K562 (cell line): Measurements from ENCODE around the gene ABHD17C. TPM values are rescaled to one million over a fixed set of nuclear protein-coding genes. Genes with fewer than 3 reads are reported as not detected.
"Not testable (repeated sequence)": the region's sequence is repeated elsewhere in the genome, so short reads cannot be mapped to it uniquely, and the experiment has no call there.

Experiments used
- ATAC-seq: fragments of 200-7000 bp; cut with Tn5 transposase; 3 replicates; pipeline ENCODE4 v1.9.1; 2020; ENCODE audit warnings: moderate library complexity
- BruUV-seq: library from RNA; stranded (reverse); fragments of 400-500 nt; replicated peaks from 2 replicates; lab custom pipeline; 2021; lab: Mats Ljungman, UMichigan
- CTCF ChIA-PET: fragments of 300-600 bp; formaldehyde crosslinking; extraction: SDS; loops from one replicate; lab custom pipeline; 2021; ENCODE audit warnings: low intra/inter-chr PET ratio; lab: Yijun Ruan, JAX
- POLR2A ChIA-PET: fragments of 300-600, 350-650 bp; sonication (Branson Sonifier 250); formaldehyde crosslinking; extraction: SDS; loops from one replicate; lab custom pipeline; 2021; ENCODE audit warnings: antibody characterized with exemption, inconsistent platforms; lab: Yijun Ruan, JAX
- DNase-seq, 4 experiments: peaks; one replicate each; pipeline versions ENCODE4 v3.0.0 to v3.0.0-alpha.2; 2011 to 2018; ENCODE audit warnings: low spot score in 3 of 4, mixed read lengths in 3 of 4; ENCODE audit errors: extremely low read depth in 1 of 4
- FAIRE-seq: peaks from 2 replicates; lab custom pipeline; 2011; peaks lifted over from hg19 to GRCh38; lab: Jason Lieb, UNC
- H2AFZ ChIP-seq: 2 replicates; pipeline ENCODE4 v1.6.0; 2011; ENCODE audit warnings: low read depth, low read length, control low read depth, inconsistent platforms
- H3K27ac ChIP-seq: fragments of 200-600 bp; 3 replicates; pipeline ENCODE4 v1.8.0; 2011; ENCODE audit warnings: low read depth, mild to moderate bottlenecking, control low read depth, inconsistent platforms, low read length, moderate library complexity, mixed read lengths; ENCODE audit errors: extremely low read depth
- H3K27me3 ChIP-seq, 2 experiments: fragments of 300-600 bp in 1 of 2; 2 replicates in 1 of 2; 3 replicates in 1 of 2; pipeline versions ENCODE4 v1.6.0 to v1.8.0; 2011; ENCODE audit warnings: inconsistent platforms in 2 of 2, low read length in 2 of 2, mild to moderate bottlenecking in 1 of 2, mixed read lengths in 1 of 2, moderate library complexity in 1 of 2; ENCODE audit not compliant: control insufficient read depth in 2 of 2, insufficient read depth in 2 of 2
- H3K36me3 ChIP-seq: fragments of 300-600 bp; 3 replicates; pipeline ENCODE4 v1.8.0; 2011; ENCODE audit warnings: mild to moderate bottlenecking, low read length, inconsistent platforms; ENCODE audit not compliant: control insufficient read depth, insufficient read depth
- H3K4me1 ChIP-seq, 2 experiments: fragments of 200-600 bp in 1 of 2; replicated peaks in 1 of 2; 2 replicates in 1 of 2; 3 replicates in 1 of 2; pipeline versions ENCODE4 v1.5.1 to v1.8.0; 2011; ENCODE audit warnings: inconsistent platforms in 2 of 2, low read length in 2 of 2, mild to moderate bottlenecking in 1 of 2, mixed read lengths in 1 of 2, moderate library complexity in 1 of 2; ENCODE audit not compliant: control insufficient read depth in 2 of 2, insufficient read depth in 2 of 2
- H3K4me2 ChIP-seq: 2 replicates; pipeline ENCODE4 v1.6.1; 2011; ENCODE audit warnings: low read length, control low read depth, inconsistent platforms, mixed read lengths; ENCODE audit not compliant: insufficient read depth
- H3K4me3 ChIP-seq: fragments of 200-600 bp; sonication (generic), shearing (Covaris generic); 2 replicates; pipeline ENCODE4 v1.5.1; 2016; ENCODE audit warnings: control low read depth, inconsistent platforms
- H3K79me2 ChIP-seq: fragments of 200-600 bp; 3 replicates; pipeline ENCODE4 v1.8.0; 2011; ENCODE audit warnings: low read length, inconsistent platforms; ENCODE audit not compliant: control insufficient read depth, insufficient read depth
- H3K9ac ChIP-seq, 2 experiments: 2 replicates each; pipeline versions ENCODE4 v1.6.0 to v1.6.1; 2011; ENCODE audit warnings: low read depth in 2 of 2, low read length in 2 of 2, control low read depth in 1 of 2, inconsistent platforms in 1 of 2, mild to moderate bottlenecking in 1 of 2, mixed read lengths in 1 of 2; ENCODE audit not compliant: insufficient read depth in 1 of 2
- H3K9me1 ChIP-seq: one replicate; pipeline ENCODE4 v1.6.0; 2011; ENCODE audit warnings: inconsistent platforms, mild to moderate bottlenecking, low read length, moderate library complexity; ENCODE audit not compliant: control insufficient read depth, insufficient read depth
- H3K9me3 ChIP-seq: replicated peaks from 2 replicates; pipeline ENCODE4 v1.5.1; 2011; ENCODE audit warnings: low read depth, low read length, inconsistent platforms; ENCODE audit not compliant: control insufficient read depth, insufficient read depth
- H4K20me1 ChIP-seq: replicated peaks from 2 replicates; pipeline ENCODE4 v1.6.1; 2011; ENCODE audit warnings: low read length, inconsistent platforms, mixed read lengths; ENCODE audit not compliant: control insufficient read depth, insufficient read depth
- BACH1 ChIP-seq: fragments of 200-800 bp; sonication (Bioruptor generic); IDR thresholded peaks from 2 replicates; pipeline ENCODE4 v1.6.1; 2016; ENCODE audit warnings: missing genetic modification characterization, missing compliant biosample characterization
- BCOR ChIP-seq: fragments of 450-650 bp; IDR thresholded peaks from 2 replicates; pipeline ENCODE4 v1.6.1; 2016
- GABPB2 ChIP-seq: fragments of 250-450 bp; sonication (Bioruptor Pico); conservative IDR thresholded peaks from 2 replicates; pipeline ENCODE4 v1.5.1; 2021; ENCODE audit warnings: mild to moderate bottlenecking
- LEF1 ChIP-seq: fragments of 450-650 bp; IDR thresholded peaks from 2 replicates; pipeline ENCODE4 v1.6.1; 2016; ENCODE audit warnings: mild to moderate bottlenecking
- RFX7 ChIP-seq: fragments of 250-450 bp; sonication (Bioruptor Pico); IDR thresholded peaks from 2 replicates; pipeline ENCODE4 v1.5.1; 2021; ENCODE audit warnings: mild to moderate bottlenecking
- SP1 ChIP-seq: sonication (generic); formaldehyde crosslinking; IDR thresholded peaks from 2 replicates; pipeline ENCODE4 v1.8.1; 2022; ENCODE audit warnings: mild to moderate bottlenecking, missing genetic modification reagents
- ZFP30 ChIP-seq: fragments of 250-450 bp; sonication (Bioruptor Pico); IDR thresholded peaks from 2 replicates; pipeline ENCODE4 v1.8.0; 2022; ENCODE audit warnings: moderate library complexity, mild to moderate bottlenecking, inconsistent platforms, borderline replicate concordance
- ZNF217 ChIP-seq: sonication (generic); formaldehyde crosslinking; IDR thresholded peaks from 2 replicates; pipeline ENCODE4 v1.8.0; 2022; ENCODE audit warnings: mild to moderate bottlenecking, missing genetic modification reagents
- WGBS: fragments of 100-300 bp; shearing (Covaris generic); methylation state at CpG from one replicate; pipeline ENCODE4 v1.1.6; 2016; ENCODE audit warnings: low coverage, mixed read lengths; ENCODE audit not compliant: insufficient coverage; ENCODE audit errors: missing lambda C conversion rate; 5-methylcytosine and 5-hydroxymethylcytosine counted together
- in situ Hi-C: fragments of 300-500 bp; cut with MboI; formaldehyde crosslinking; loops from 4 replicates; pipeline ENCODE4 v1.15.0; 2018; ENCODE audit warnings: inconsistent platforms, mixed read lengths
- intact Hi-C: fragments of 100-400 bp; cut with micrococcal nuclease; formaldehyde crosslinking; loops from 2 replicates; pipeline ENCODE4 v1.14.2; 2022
- polyA plus RNA-seq, 8 experiments: library from polyadenylated mRNA; depleted of rRNA in 4 of 8; stranded (reverse) in 5 of 8; unstranded in 3 of 8; fragments of >200 nt; fragmentation: Nextera tagmentation in 2 of 8; fragmentation: Illumina TruSeq in 1 of 8; extraction: Ambion mirVana in 2 of 8; extraction: Trizol in 1 of 8; gene quantifications; 2 replicates each; pipeline versions ENCODE4 v1.2.1 to v1.2.3, GENCODE V29; 2011 to 2014; ENCODE audit warnings: inconsistent platforms in 1 of 8, missing spikeins in 1 of 8
- total RNA-seq, 7 experiments: library from RNA; depleted of rRNA in 6 of 7; stranded (reverse); fragments of >200 nt in 6 of 7; fragmentation: Illumina TruSeq in 2 of 7; extraction: Trizol in 2 of 7; gene quantifications; 2 replicates each; pipeline versions ENCODE4 v1.2.1 to v1.2.3, GENCODE V29; 2011 to 2021; ENCODE audit warnings: low replicate concordance in 1 of 7
- TF ChIP-seq, protein P1 (sequence below): fragments of 200-800 bp; sonication (Bioruptor generic); IDR thresholded peaks from 2 replicates; pipeline ENCODE4 v1.6.1; 2017; ENCODE audit warnings: missing genetic modification characterization, missing compliant biosample characterization

ABHD17C gene
- total and polyA plus RNA-seq, 9 of the 15 experiments (the other 6 are each of a cell fraction or from before 2014, with no cell fraction given) = 0.04 to 0.42 (median 0.19) TPM; not detected in 1

DNA sequence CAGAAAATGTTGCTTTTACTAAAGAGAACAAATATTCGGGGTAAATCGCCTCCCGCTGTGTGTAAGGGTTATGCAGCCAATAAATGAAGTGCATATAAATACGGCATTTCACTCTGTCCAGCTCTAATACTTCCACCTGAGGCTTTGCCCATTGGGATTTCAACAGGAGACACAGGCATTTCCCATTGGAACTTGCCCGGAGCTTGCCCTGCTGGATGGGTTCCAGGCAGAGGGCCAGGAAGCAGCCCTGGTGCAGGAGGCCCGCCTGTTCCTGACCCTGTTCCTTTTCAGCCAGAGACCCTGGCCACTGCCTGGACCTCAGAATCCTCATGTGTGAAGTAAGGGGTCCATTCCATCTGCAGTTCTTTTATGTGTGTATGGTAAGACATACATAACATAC is 66.6 kb downstream of the ABHD17C start:
- POLR2A ChIA-PET = no interaction called here
- Histone ChIP-seq H3K4me2 (no peak overlapping the region), H4K20me1 (no peaks in the 10 kb centered on the region), H3K27ac (no peak overlapping the region), H3K9ac (no peak overlapping the region), H3K79me2 (no peaks in the 10 kb centered on the region)
- FAIRE-seq = no peak
- CTCF ChIA-PET = interaction anchor here (0.6 kb wide), 1 partner anchor 18 kb away, joined by 3 read pairs; no protein-coding TSS in a partner anchor
- intact Hi-C loops = no loop called here
- WGBS = 0% methylated on average over 6 of the region's 6 CpGs
- TF ChIP-seq, protein P1, sequence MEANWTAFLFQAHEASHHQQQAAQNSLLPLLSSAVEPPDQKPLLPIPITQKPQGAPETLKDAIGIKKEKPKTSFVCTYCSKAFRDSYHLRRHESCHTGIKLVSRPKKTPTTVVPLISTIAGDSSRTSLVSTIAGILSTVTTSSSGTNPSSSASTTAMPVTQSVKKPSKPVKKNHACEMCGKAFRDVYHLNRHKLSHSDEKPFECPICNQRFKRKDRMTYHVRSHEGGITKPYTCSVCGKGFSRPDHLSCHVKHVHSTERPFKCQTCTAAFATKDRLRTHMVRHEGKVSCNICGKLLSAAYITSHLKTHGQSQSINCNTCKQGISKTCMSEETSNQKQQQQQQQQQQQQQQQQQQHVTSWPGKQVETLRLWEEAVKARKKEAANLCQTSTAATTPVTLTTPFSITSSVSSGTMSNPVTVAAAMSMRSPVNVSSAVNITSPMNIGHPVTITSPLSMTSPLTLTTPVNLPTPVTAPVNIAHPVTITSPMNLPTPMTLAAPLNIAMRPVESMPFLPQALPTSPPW (CRISPR knock-in tag) = no peak
- no peak for TF ChIP-seq LEF1
- no peak for TF ChIP-seq ZNF217 (CRISPR knock-in tag)
- TF ChIP-seq GABPB2 (CRISPR knock-in tag) = no peak
- TF ChIP-seq SP1 = no peak
- no peak for TF ChIP-seq ZFP30 (CRISPR knock-in tag)
- TF ChIP-seq BCOR = no peak
- TF ChIP-seq BACH1 (tag) = no peak
- no peak for TF ChIP-seq RFX7 (CRISPR knock-in tag)
- TF ChIP-seq, all 486 proteins: peak for 0
- ATAC-seq (no peak), DNase-seq (no peak)
- Histone ChIP-seq H3K4me1 (no peaks in the 10 kb centered on the region), H3K27me3 (peaks cover 0 to 15% of the 10 kb centered on the region in 2 experiments; a peak in 2 of 5 replicates), H3K9me3 (no peaks in the 10 kb centered on the region), H3K36me3 (no peaks in the 10 kb centered on the region), H2AFZ (no peak overlapping the region), H3K4me3 (no peak overlapping the region), H3K9me1 (no peaks in the 10 kb centered on the region)
- no TSS peak for BruUV-seq
- in situ Hi-C loops = no loop called here

DNA sequence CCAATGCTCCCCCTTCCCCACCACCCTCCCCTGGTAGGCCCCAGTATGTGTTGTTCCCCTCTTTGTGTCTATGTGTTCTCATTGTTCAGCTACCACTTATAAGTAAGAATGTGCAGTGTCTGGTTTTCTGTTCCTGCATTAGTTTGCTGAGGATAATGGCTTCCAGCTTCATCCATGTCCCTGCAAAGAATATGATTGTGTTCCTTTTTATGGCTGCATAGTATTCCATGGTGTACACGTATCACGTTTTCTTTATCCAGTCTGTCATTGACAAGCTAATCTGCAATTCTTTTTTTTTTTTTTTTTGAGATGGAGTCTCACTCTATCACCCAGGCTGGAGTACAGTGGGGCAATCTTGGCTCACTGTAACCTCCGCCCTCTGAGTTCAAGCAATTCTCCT is 68.1 kb downstream of the ABHD17C start:
- H2AFZ ChIP-seq, H3K9me1 ChIP-seq, CTCF ChIA-PET, ATAC-seq, intact Hi-C loops, H3K9me3 ChIP-seq, DNase-seq, H3K9ac ChIP-seq, H3K4me3 ChIP-seq, H3K4me1 ChIP-seq, in situ Hi-C loops, H3K36me3 ChIP-seq, H3K79me2 ChIP-seq, BruUV-seq, H3K4me2 ChIP-seq, POLR2A ChIA-PET, FAIRE-seq, H3K27ac ChIP-seq, H4K20me1 ChIP-seq: not testable (repeated sequence)
- 0% methylated on average over 2 of the region's 3 CpGs for WGBS
- peaks cover 0 to 15% of the 10 kb centered on the region in 2 experiments; a peak in 2 of 5 replicates for H3K27me3 ChIP-seq
